IPS-NIHi7 (cell line): ENCODE data around the gene LY86.

Experiments
- DNase-seq: peaks from one replicate; pipeline ENCODE4 v3.0.0; 2012; ENCODE audit warnings: mixed read lengths; ENCODE audit errors: extremely low spot score

Gene LY86

GRCh38 chr6:6570929-6571671, 17.4 kb upstream of the LY86 start:
- no peak for DNase-seq

GRCh38 chr6:6575143-6575542, 13.4 kb upstream of the LY86 start:
- DNase-seq, result no peak

GRCh38 chr6:6577735-6578134, 10.8 kb upstream of the LY86 start:
- no peak for DNase-seq

- no peak for DNase-seq
These were observed 9.2 kb upstream of the LY86 start for GRCh38 chr6:6579281-6579680.

GRCh38 chr6:6580225-6580856, 8.2 kb upstream of the LY86 start:
- DNase-seq, result no peak

- no peak for DNase-seq
These were observed 7.5 kb upstream of the LY86 start for GRCh38 chr6:6581054-6581453.

- no peak for DNase-seq
These were observed 6.4 kb upstream of the LY86 start for GRCh38 chr6:6582131-6582530.

- no peak for DNase-seq
These were observed 4.7 kb upstream of the LY86 start for GRCh38 chr6:6583836-6584235.

- DNase-seq, result no peak
These were observed 4.1 kb upstream of the LY86 start for GRCh38 chr6:6584310-6585002.

- DNase-seq, result no peak
These were observed 3.6 kb upstream of the LY86 start for GRCh38 chr6:6585003-6585311.

- DNase-seq, result no peak
These were observed 2.4 kb upstream of the LY86 start for GRCh38 chr6:6586167-6586566.

- no peak for DNase-seq
These were observed 1.6 kb upstream of the LY86 start for GRCh38 chr6:6586671-6587526.

GRCh38 chr6:6587696-6588063, 840 bp upstream of the LY86 start:
- no peak for DNase-seq

GRCh38 chr6:6588924-6589709, 597 bp downstream of the LY86 start:
- no peak for DNase-seq

GRCh38 chr6:6590530-6590929, 2.0 kb downstream of the LY86 start:
- no peak for DNase-seq

GRCh38 chr6:6591778-6592465, 3.4 kb downstream of the LY86 start:
- DNase-seq, result no peak

GRCh38 chr6:6592826-6593475, 4.4 kb downstream of the LY86 start:
- no peak for DNase-seq

GRCh38 chr6:6593867-6594468, 5.4 kb downstream of the LY86 start:
- no peak for DNase-seq

GRCh38 chr6:6595025-6595424, 6.5 kb downstream of the LY86 start:
- no peak for DNase-seq

- DNase-seq, result no peak
These were observed 7.4 kb downstream of the LY86 start for GRCh38 chr6:6595952-6596351.
